GM12891 (cell line): ENCODE results near the gene GLDC.

Experiments
- PAX5 ChIP-seq: IDR thresholded peaks from 2 replicates; pipeline ENCODE4 v1.6.1; 2011; ENCODE audit warnings: low read length, moderate library complexity, mild to moderate bottlenecking; ENCODE audit not compliant: insufficient read depth, severe bottlenecking
- POLR2A ChIP-seq: IDR thresholded peaks from 2 replicates; pipeline ENCODE4 v1.6.1; 2011; ENCODE audit warnings: low read depth, low read length, control low read depth
- POLR2AphosphoS5 ChIP-seq: IDR thresholded peaks from 2 replicates; pipeline ENCODE4 v1.6.1; 2011; ENCODE audit warnings: low read depth, low read length, control low read depth
- POU2F2 ChIP-seq: IDR thresholded peaks from 2 replicates; pipeline ENCODE4 v1.6.1; 2011; ENCODE audit warnings: low read depth, mild to moderate bottlenecking, control low read depth, low read length, moderate library complexity
- SPI1 ChIP-seq: IDR thresholded peaks from 2 replicates; pipeline ENCODE4 v1.6.1; 2011; ENCODE audit warnings: low read depth, low read length, control low read depth
- TAF1 ChIP-seq: IDR thresholded peaks from 2 replicates; pipeline ENCODE4 v1.6.1; 2011; ENCODE audit warnings: low read depth, low read length, control low read depth

- TF ChIP-seq POLR2A = no peak
- TF ChIP-seq POLR2AphosphoS5 = no peak
- peak; percentile 51 for TF ChIP-seq SPI1
- TF ChIP-seq PAX5 = no peak
- TF ChIP-seq POU2F2 = no peak
- no peak for TF ChIP-seq TAF1
These were observed 44.6 kb upstream of the GLDC start for GRCh38 chr9:6689893-6690674.
